Neural progenitor cell (in vitro differentiated cells): Measurements from ENCODE around the gene RSF1. TPM values are rescaled to one million over a fixed set of nuclear protein-coding genes. Genes with fewer than 3 reads are reported as not detected.

Source experiments
- DNase-seq: peaks from one replicate; pipeline ENCODE4 v3.0.0-alpha.2; 2016; ENCODE audit warnings: low spot score
- H2AFZ ChIP-seq: fragments of 200-600 bp; sonication (generic); replicated peaks from 2 replicates; pipeline ENCODE4 v1.6.1; 2016; ENCODE audit warnings: antibody characterized with exemption
- H3F3A ChIP-seq: fragments of 200-600 bp; sonication (generic); 2 replicates; pipeline ENCODE4 v1.6.1; 2016; ENCODE audit warnings: antibody characterized with exemption, low read depth
- H3K27ac ChIP-seq: fragments of 200-600 bp; sonication (generic); 2 replicates; pipeline ENCODE4 v1.5.1; 2016; ENCODE audit warnings: mild to moderate bottlenecking
- H3K27me3 ChIP-seq: fragments of 200-600 bp; sonication (generic); 2 replicates; pipeline ENCODE4 v1.6.1; 2016; ENCODE audit warnings: mild to moderate bottlenecking, moderate library complexity
- H3K36me3 ChIP-seq: fragments of 200-600 bp; sonication (generic); 2 replicates; pipeline ENCODE4 v1.5.1; 2016
- H3K4me1 ChIP-seq: fragments of 200-600 bp; sonication (generic); 2 replicates; pipeline ENCODE4 v1.6.1; 2016; ENCODE audit warnings: mixed run types
- H3K4me2 ChIP-seq: fragments of 200-600 bp; sonication (generic); 2 replicates; pipeline ENCODE4 v1.6.1; 2016
- H3K4me3 ChIP-seq: fragments of 200-600 bp; sonication (generic); 2 replicates; pipeline ENCODE4 v1.5.1; 2016
- H3K79me2 ChIP-seq: fragments of 200-600 bp; sonication (generic); 2 replicates; pipeline ENCODE4 v1.6.1; 2016; ENCODE audit warnings: low read depth
- H3K9ac ChIP-seq: fragments of 200-600 bp; sonication (generic); 2 replicates; pipeline ENCODE4 v1.6.1; 2016
- H3K9me3 ChIP-seq: fragments of 200-600 bp; sonication (generic); 2 replicates; pipeline ENCODE4 v1.5.1; 2016; ENCODE audit warnings: low read depth
- H4K20me1 ChIP-seq: fragments of 200-600 bp; sonication (generic); 2 replicates; pipeline ENCODE4 v1.6.1; 2016; ENCODE audit warnings: low read depth
- H3K27ac Mint-ChIP-seq: 3 replicates; pipeline ENCODE4 v1.8.0; 2021; ENCODE audit warnings: mixed read lengths
- H3K27me3 Mint-ChIP-seq: 2 replicates; pipeline ENCODE4 v1.8.0; 2022; ENCODE audit warnings: low read depth, mild to moderate bottlenecking, inconsistent platforms, moderate library complexity, mixed read lengths; ENCODE audit not compliant: insufficient read depth
- H3K36me3 Mint-ChIP-seq: 3 replicates; pipeline ENCODE4 v1.8.0; 2021; ENCODE audit warnings: mixed read lengths
- H3K4me1 Mint-ChIP-seq: 3 replicates; pipeline ENCODE4 v1.8.0; 2021; ENCODE audit warnings: mixed read lengths
- H3K4me3 Mint-ChIP-seq: 3 replicates; pipeline ENCODE4 v1.8.0; 2021; ENCODE audit warnings: mild to moderate bottlenecking, moderate library complexity, mixed read lengths
- H3K9me3 Mint-ChIP-seq: 3 replicates; pipeline ENCODE4 v1.8.0; 2020; ENCODE audit warnings: mixed read lengths
- EZH2 ChIP-seq: fragments of 200-600 bp; sonication (generic); IDR thresholded peaks from 2 replicates; pipeline ENCODE4 v1.6.1; 2017; ENCODE audit warnings: antibody characterized with exemption, mild to moderate bottlenecking, moderate library complexity
- EZH2phosphoT487 ChIP-seq: fragments of 200-600 bp; sonication (generic); IDR thresholded peaks from 2 replicates; pipeline ENCODE4 v1.6.1; 2017; ENCODE audit warnings: antibody characterized with exemption
- total RNA-seq: library from RNA; depleted of rRNA; stranded (reverse); fragments of >200 nt; gene quantifications from 2 replicates; pipeline ENCODE4 v1.2.3, GENCODE V29; 2015; ENCODE audit warnings: low replicate concordance
- TF ChIP-seq, protein P1 (sequence below): fragments of 200-600 bp; sonication (generic); IDR thresholded peaks from 2 replicates; pipeline ENCODE4 v1.5.1; 2017; ENCODE audit warnings: antibody characterized with exemption, mild to moderate bottlenecking

The RSF1 gene
- total RNA-seq, 1 donor from 2014 or later, result 106 TPM

DNA sequence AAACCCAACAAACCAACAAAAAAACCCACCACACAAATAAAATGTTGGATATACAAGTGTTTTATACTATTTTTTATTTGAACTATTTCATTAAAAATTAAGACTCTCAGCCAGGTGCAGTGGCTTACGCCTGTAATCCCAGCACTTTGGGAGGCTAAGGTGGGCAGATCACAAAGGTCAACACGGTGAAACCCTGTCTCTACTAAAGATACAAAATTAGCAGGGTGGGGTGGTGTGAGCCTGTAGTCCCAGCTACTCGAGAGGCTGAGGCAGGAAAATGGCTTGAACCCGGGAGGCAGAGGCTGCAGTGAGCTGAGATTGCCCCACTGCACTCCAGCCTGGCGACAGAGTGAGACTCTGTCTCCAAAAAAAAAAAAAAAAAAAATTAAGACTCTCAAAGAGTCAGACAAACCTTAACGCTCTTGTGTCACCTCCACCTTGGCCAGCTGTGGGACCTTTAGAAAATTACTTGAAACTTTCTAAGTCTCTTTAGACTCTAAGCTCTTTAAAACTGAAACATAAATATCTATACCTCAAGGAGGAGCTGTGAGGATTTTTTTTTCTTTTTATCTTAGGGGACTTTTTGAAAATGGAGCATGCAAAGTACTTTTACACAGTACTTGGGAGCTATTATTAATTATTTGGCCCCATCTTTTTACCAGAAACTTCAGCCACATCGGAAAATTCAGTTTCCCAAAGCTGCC lies 114.5 kb downstream of the RSF1 start:
- Histone ChIP-seq H4K20me1 (peaks cover 3% of the 10 kb centered on the region), H3K9ac (no peak overlapping the region), H3K36me3 (no peaks in the 10 kb centered on the region), H3K4me2 (no peak overlapping the region), H3K9me3 (no peaks in the 10 kb centered on the region), H3K4me3 (no peak overlapping the region), H3K4me1 (no peaks in the 10 kb centered on the region), H3K79me2 (peaks cover 14% of the 10 kb centered on the region), H3F3A (no peaks in the 10 kb centered on the region), H2AFZ (no peak overlapping the region), H3K27ac (no peak overlapping the region), H3K27me3 (no peaks in the 10 kb centered on the region)
- DNase-seq, result no peak
- TF ChIP-seq, protein P1, sequence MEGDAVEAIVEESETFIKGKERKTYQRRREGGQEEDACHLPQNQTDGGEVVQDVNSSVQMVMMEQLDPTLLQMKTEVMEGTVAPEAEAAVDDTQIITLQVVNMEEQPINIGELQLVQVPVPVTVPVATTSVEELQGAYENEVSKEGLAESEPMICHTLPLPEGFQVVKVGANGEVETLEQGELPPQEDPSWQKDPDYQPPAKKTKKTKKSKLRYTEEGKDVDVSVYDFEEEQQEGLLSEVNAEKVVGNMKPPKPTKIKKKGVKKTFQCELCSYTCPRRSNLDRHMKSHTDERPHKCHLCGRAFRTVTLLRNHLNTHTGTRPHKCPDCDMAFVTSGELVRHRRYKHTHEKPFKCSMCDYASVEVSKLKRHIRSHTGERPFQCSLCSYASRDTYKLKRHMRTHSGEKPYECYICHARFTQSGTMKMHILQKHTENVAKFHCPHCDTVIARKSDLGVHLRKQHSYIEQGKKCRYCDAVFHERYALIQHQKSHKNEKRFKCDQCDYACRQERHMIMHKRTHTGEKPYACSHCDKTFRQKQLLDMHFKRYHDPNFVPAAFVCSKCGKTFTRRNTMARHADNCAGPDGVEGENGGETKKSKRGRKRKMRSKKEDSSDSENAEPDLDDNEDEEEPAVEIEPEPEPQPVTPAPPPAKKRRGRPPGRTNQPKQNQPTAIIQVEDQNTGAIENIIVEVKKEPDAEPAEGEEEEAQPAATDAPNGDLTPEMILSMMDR, result no peak
- TF ChIP-seq EZH2phosphoT487 (no peak), EZH2 (no peak)
- Mint-ChIP-seq H3K4me1 (no peaks in the 10 kb centered on the region), H3K4me3 (no peak overlapping the region), H3K9me3 (no peaks in the 10 kb centered on the region), H3K27me3 (no peaks in the 10 kb centered on the region), H3K27ac (no peak overlapping the region), H3K36me3 (peaks cover 20% of the 10 kb centered on the region)

DNA sequence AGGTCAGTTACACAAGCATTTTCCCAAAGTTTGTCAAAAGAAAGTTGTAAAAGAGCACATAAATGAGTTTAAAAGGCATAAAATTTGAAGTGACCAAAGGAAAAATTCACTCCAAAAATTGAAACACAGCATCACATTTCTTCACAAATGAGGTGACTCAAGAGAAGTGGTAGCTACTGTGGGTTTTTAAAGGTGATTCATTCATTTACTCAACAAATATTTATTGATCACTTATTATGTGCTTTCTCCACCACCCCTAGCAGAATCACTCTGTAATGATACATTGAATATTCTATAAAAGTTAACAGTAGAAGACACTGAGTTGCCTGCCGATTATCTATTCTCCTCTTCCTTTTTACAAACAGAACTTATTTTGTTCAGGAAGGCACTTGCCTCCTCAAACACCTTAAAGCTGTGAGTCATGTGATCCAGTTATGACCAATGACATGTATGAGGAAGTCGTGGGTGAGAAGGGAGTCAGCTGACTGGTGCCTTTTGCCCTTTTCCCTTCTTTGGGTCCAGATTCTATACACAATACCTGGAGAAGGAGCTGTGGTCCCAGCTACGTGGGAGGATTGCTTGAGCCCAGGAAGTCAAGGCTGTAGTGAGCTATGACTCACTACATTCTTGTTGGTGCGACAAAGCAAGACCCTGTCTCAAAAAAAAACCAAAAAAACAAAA lies 115.2 kb downstream of the RSF1 start:
- no peaks in the 10 kb centered on the region for H3K27me3 ChIP-seq
- no peaks in the 10 kb centered on the region for H3K36me3 ChIP-seq
- no peaks in the 10 kb centered on the region for H3F3A ChIP-seq
- DNase-seq, result no peak
- no peaks in the 10 kb centered on the region for H3K9me3 ChIP-seq
- Mint-ChIP-seq H3K4me1 (no peaks in the 10 kb centered on the region), H3K4me3 (no peak overlapping the region), H3K27me3 (no peaks in the 10 kb centered on the region), H3K9me3 (no peaks in the 10 kb centered on the region), H3K27ac (no peak overlapping the region), H3K36me3 (peaks cover 23% of the 10 kb centered on the region)
- H2AFZ ChIP-seq, result no peak overlapping the region
- H3K4me3 ChIP-seq, result no peak overlapping the region
- H3K4me1 ChIP-seq, result no peaks in the 10 kb centered on the region
- TF ChIP-seq, protein P1, result no peak
- TF ChIP-seq EZH2phosphoT487, result no peak
- TF ChIP-seq EZH2, result no peak
- peaks cover 12% of the 10 kb centered on the region for H3K79me2 ChIP-seq
- no peak overlapping the region for H3K27ac ChIP-seq
- peaks cover 3% of the 10 kb centered on the region for H4K20me1 ChIP-seq
- H3K4me2 ChIP-seq, result no peak overlapping the region
- no peak overlapping the region for H3K9ac ChIP-seq

DNA sequence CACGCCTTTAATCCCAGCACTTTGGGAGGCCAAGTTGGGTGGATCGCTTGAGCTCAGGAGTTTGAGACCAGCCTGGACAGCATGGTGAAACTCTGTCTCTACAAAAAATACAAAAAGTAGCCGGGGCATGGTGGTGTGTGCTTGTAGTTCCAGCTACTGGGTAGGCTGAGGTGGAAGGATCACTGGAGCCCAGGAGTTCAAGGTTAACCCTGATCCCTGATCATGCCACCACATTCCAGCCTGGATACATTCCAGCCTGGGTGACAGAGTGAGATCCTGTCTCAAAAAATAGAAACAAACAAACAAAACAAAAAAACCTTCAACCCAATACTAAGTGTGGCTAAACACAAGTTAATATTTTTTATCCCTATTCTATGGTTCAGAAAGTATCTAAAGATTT lies 116.5 kb downstream of the RSF1 start:
- Histone ChIP-seq H3K4me1 (no peaks in the 10 kb centered on the region), H3K4me3 (no peak overlapping the region), H4K20me1 (no peaks in the 10 kb centered on the region), H2AFZ (no peak overlapping the region), H3K9ac (no peak overlapping the region), H3K9me3 (no peaks in the 10 kb centered on the region), H3K27ac (no peak overlapping the region), H3K27me3 (no peaks in the 10 kb centered on the region), H3K79me2 (peaks cover 11% of the 10 kb centered on the region), H3K36me3 (peaks cover 3% of the 10 kb centered on the region), H3K4me2 (no peak overlapping the region), H3F3A (no peaks in the 10 kb centered on the region)
- Mint-ChIP-seq H3K27ac (no peak overlapping the region), H3K4me1 (no peaks in the 10 kb centered on the region), H3K9me3 (no peaks in the 10 kb centered on the region), H3K4me3 (no peak overlapping the region), H3K27me3 (no peaks in the 10 kb centered on the region), H3K36me3 (peaks cover 23% of the 10 kb centered on the region)
- DNase-seq, result no peak
- TF ChIP-seq EZH2, result no peak

DNA sequence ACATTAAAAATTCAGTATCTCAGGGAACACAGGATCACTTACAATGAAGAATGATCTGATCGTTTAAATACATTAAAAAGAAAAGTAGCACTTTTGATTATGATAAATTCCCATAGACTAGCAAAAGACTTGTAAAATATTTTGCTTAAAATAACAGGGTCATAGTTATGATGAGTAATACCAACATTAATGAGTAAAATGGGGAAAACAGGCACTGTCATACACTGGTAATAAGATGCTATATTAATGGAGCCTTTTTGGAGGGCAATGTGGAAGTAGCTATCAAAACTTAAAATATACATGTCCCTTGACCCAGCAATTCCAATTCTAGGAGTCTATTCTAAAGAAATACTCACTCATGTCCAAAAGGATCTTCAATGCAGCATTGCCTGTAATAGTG lies 121.1 kb downstream of the RSF1 start:
- no peaks in the 10 kb centered on the region for H4K20me1 ChIP-seq
- no peaks in the 10 kb centered on the region for H3K27me3 ChIP-seq
- no peaks in the 10 kb centered on the region for H3K4me1 Mint-ChIP-seq
- H3F3A ChIP-seq, result no peaks in the 10 kb centered on the region
- no peak overlapping the region for H2AFZ ChIP-seq
- TF ChIP-seq EZH2 (no peak), EZH2phosphoT487 (no peak)
- TF ChIP-seq, protein P1, result no peak
- H3K36me3 Mint-ChIP-seq, result peaks cover 36% of the 10 kb centered on the region
- no peaks in the 10 kb centered on the region for H3K9me3 ChIP-seq
- no peak overlapping the region for H3K27ac ChIP-seq
- H3K9ac ChIP-seq, result no peak overlapping the region
- no peak for DNase-seq
- no peak overlapping the region for H3K4me3 ChIP-seq
- no peak overlapping the region for H3K4me2 ChIP-seq
- H3K4me1 ChIP-seq, result no peaks in the 10 kb centered on the region
- H3K4me3 Mint-ChIP-seq, result no peak overlapping the region
- no peaks in the 10 kb centered on the region for H3K27me3 Mint-ChIP-seq
- no peaks in the 10 kb centered on the region for H3K79me2 ChIP-seq
- H3K36me3 ChIP-seq, result peaks cover 22% of the 10 kb centered on the region
- H3K9me3 Mint-ChIP-seq, result no peaks in the 10 kb centered on the region
- no peak overlapping the region for H3K27ac Mint-ChIP-seq
